ENCODE data around the gene RPL12.

The RPL12 gene

GRCh38 chr9:127492616-127493015 is 41.4 kb upstream of the RPL12 start:
- no peak overlapping the region for H3K27ac ChIP-seq (ENCODE audit: low read length)
- DNase-seq (ENCODE audit: low read depth, low spot score) = no peak
- peaks cover 24% of the 10 kb centered on the region; the same call in 1 of the 2 replicates for H3K36me3 ChIP-seq (ENCODE audit: control insufficient read depth, insufficient read depth, low read length)
- no peaks in the 10 kb centered on the region for H3K27me3 ChIP-seq (ENCODE audit: control insufficient read depth, insufficient read depth, low read length)
- H3K9me3 ChIP-seq (ENCODE audit: control insufficient read depth, insufficient read depth, low read length) = no peaks in the 10 kb centered on the region
- H3K4me1 ChIP-seq (ENCODE audit: control insufficient read depth, insufficient read depth, low read length) = 0 out of 2 replicates have a peak, but pooled peaks cover 1% of the 10 kb centered on the region
- WGBS (ENCODE audit: insufficient coverage, insufficient read length) = no CpG with 5 or more reads among the region's 14 CpGs
- no peak overlapping the region for H3K4me3 ChIP-seq (ENCODE audit: low read length)

DNA sequence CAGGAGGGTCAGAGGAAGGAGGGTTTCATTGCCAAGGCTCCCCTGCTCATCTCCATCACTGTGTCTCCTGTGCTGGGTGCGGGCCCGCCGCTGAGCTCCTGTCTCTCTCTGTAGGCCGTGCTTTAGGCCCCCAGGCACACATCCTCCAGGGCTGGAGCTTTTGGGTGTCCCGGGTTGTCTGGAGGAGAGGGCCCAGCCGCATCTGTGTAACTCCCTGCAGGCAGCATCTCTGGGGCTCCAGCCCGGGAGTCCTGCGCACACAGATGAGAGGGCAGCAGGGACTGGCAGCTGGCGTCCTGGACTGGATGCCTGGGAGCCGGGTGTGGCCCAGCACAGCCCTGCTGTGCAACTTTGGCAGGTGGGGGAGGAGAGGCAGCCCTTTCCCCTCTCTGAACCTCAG is 40.3 kb upstream of the RPL12 start:
- DNase-seq (ENCODE audit: low read depth, low spot score) = no peak
- Histone ChIP-seq H3K36me3 (ENCODE audit: control insufficient read depth, insufficient read depth, low read length) (peaks cover 26% of the 10 kb centered on the region; the same call in 1 of the 2 replicates), H3K27me3 (ENCODE audit: control insufficient read depth, insufficient read depth, low read length) (no peaks in the 10 kb centered on the region), H3K4me1 (ENCODE audit: control insufficient read depth, insufficient read depth, low read length) (0 out of 2 replicates have a peak, but pooled peaks cover 1% of the 10 kb centered on the region), H3K27ac (ENCODE audit: low read length) (no peak overlapping the region), H3K4me3 (ENCODE audit: low read length) (no peak overlapping the region), H3K9me3 (ENCODE audit: control insufficient read depth, insufficient read depth, low read length) (no peaks in the 10 kb centered on the region)
- WGBS (ENCODE audit: insufficient coverage, insufficient read length) = no CpG with 5 or more reads among the region's 10 CpGs

- Histone ChIP-seq H3K27ac (ENCODE audit: low read length) (no peak overlapping the region), H3K27me3 (ENCODE audit: control insufficient read depth, insufficient read depth, low read length) (no peaks in the 10 kb centered on the region), H3K36me3 (ENCODE audit: control insufficient read depth, insufficient read depth, low read length) (peaks cover 26% of the 10 kb centered on the region; the same call in 1 of the 2 replicates), H3K4me1 (ENCODE audit: control insufficient read depth, insufficient read depth, low read length) (0 out of 2 replicates have a peak, but pooled peaks cover 1% of the 10 kb centered on the region), H3K4me3 (ENCODE audit: low read length) (no peak overlapping the region), H3K9me3 (ENCODE audit: control insufficient read depth, insufficient read depth, low read length) (no peaks in the 10 kb centered on the region)
- no peak for DNase-seq (ENCODE audit: low read depth, low spot score)
- WGBS (ENCODE audit: insufficient coverage, insufficient read length) = no CpG with 5 or more reads among the region's 9 CpGs
Observed at GRCh38 chr9:127490535-127491230, 39.5 kb upstream of the RPL12 start.

DNA sequence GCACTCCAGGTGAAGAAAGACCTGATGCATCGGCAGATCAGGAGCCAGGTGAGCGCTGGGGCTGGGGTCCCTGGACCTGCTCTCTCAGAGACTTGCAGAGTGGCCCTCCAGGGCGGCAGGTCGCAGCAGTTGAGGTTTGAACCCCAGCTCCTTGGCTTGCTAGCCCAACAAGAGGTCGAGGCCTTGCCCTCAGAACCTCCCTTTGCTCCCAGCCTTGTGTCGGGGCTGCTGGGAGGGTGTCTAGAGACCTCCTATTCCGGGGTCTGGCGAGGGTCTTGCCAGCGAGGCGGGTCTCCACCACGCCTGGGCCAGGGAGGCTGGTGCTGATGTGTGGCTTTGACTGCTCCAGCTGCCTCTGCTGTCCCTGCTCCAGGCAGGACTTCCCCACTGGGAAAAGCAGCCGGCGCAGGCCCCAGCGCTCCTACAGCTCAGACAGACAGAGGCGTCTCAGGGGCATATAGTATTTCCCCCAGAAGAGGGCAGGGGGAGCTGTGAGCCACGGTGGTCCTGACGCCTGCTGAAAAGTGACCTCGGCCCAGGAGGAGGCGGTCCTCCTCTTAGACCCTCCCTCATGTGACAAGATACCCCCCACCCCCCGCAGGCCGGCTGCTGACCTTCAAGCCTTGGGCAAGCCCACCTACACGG is 38.4 kb upstream of the RPL12 start:
- no CpG with 5 or more reads among the region's 22 CpGs for WGBS (ENCODE audit: insufficient coverage, insufficient read length)
- Histone ChIP-seq H3K27ac (ENCODE audit: low read length) (no peak overlapping the region), H3K4me3 (ENCODE audit: low read length) (no peak overlapping the region), H3K9me3 (ENCODE audit: control insufficient read depth, insufficient read depth, low read length) (no peaks in the 10 kb centered on the region), H3K36me3 (ENCODE audit: control insufficient read depth, insufficient read depth, low read length) (peaks cover 23% of the 10 kb centered on the region; the same call in 1 of the 2 replicates), H3K27me3 (ENCODE audit: control insufficient read depth, insufficient read depth, low read length) (no peaks in the 10 kb centered on the region), H3K4me1 (ENCODE audit: control insufficient read depth, insufficient read depth, low read length) (0 out of 2 replicates have a peak, but pooled peaks cover 1% of the 10 kb centered on the region)
- peak; percentile 58 for DNase-seq (ENCODE audit: low read depth, low spot score)

- no CpG with 5 or more reads among the region's 8 CpGs for WGBS (ENCODE audit: insufficient coverage, insufficient read length)
- no peak for DNase-seq (ENCODE audit: low read depth, low spot score)
- H3K4me3 ChIP-seq (ENCODE audit: low read length) = no peak overlapping the region
- 0 out of 2 replicates have a peak, but pooled peaks cover 1% of the 10 kb centered on the region for H3K4me1 ChIP-seq (ENCODE audit: control insufficient read depth, insufficient read depth, low read length)
- peaks cover 19% of the 10 kb centered on the region for H3K36me3 ChIP-seq (ENCODE audit: control insufficient read depth, insufficient read depth, low read length)
- no peaks in the 10 kb centered on the region for H3K27me3 ChIP-seq (ENCODE audit: control insufficient read depth, insufficient read depth, low read length)
- H3K27ac ChIP-seq (ENCODE audit: low read length) = no peak overlapping the region
- no peaks in the 10 kb centered on the region for H3K9me3 ChIP-seq (ENCODE audit: control insufficient read depth, insufficient read depth, low read length)
Observed at GRCh38 chr9:127488946-127489345, 37.7 kb upstream of the RPL12 start.

- no CpG with 5 or more reads among the region's 11 CpGs for WGBS (ENCODE audit: insufficient coverage, insufficient read length)
- 0 out of 2 replicates have a peak, but pooled peaks cover 1% of the 10 kb centered on the region for H3K4me1 ChIP-seq (ENCODE audit: control insufficient read depth, insufficient read depth, low read length)
- H3K27ac ChIP-seq (ENCODE audit: low read length) = no peak overlapping the region
- DNase-seq (ENCODE audit: low read depth, low spot score) = no peak
- H3K36me3 ChIP-seq (ENCODE audit: control insufficient read depth, insufficient read depth, low read length) = peaks cover 17% of the 10 kb centered on the region
- H3K4me3 ChIP-seq (ENCODE audit: low read length) = no peak overlapping the region
- H3K27me3 ChIP-seq (ENCODE audit: control insufficient read depth, insufficient read depth, low read length) = no peaks in the 10 kb centered on the region
- H3K9me3 ChIP-seq (ENCODE audit: control insufficient read depth, insufficient read depth, low read length) = no peaks in the 10 kb centered on the region
Observed at GRCh38 chr9:127485995-127486394, 34.8 kb upstream of the RPL12 start.

- Histone ChIP-seq H3K9me3 (ENCODE audit: control insufficient read depth, insufficient read depth, low read length) (no peaks in the 10 kb centered on the region), H3K27ac (ENCODE audit: low read length) (no peak overlapping the region), H3K4me3 (ENCODE audit: low read length) (no peak overlapping the region), H3K36me3 (ENCODE audit: control insufficient read depth, insufficient read depth, low read length) (peaks cover 26% of the 10 kb centered on the region), H3K4me1 (ENCODE audit: control insufficient read depth, insufficient read depth, low read length) (no peaks in the 10 kb centered on the region), H3K27me3 (ENCODE audit: control insufficient read depth, insufficient read depth, low read length) (no peaks in the 10 kb centered on the region)
- no CpG with 5 or more reads among the region's 9 CpGs for WGBS (ENCODE audit: insufficient coverage, insufficient read length)
- DNase-seq (ENCODE audit: low read depth, low spot score) = no peak
Observed at GRCh38 chr9:127482662-127483061, 31.5 kb upstream of the RPL12 start.

- Histone ChIP-seq H3K27me3 (ENCODE audit: control insufficient read depth, insufficient read depth, low read length) (no peaks in the 10 kb centered on the region), H3K9me3 (ENCODE audit: control insufficient read depth, insufficient read depth, low read length) (no peaks in the 10 kb centered on the region), H3K4me1 (ENCODE audit: control insufficient read depth, insufficient read depth, low read length) (no peaks in the 10 kb centered on the region), H3K4me3 (ENCODE audit: low read length) (no peak overlapping the region), H3K27ac (ENCODE audit: low read length) (no peak overlapping the region), H3K36me3 (ENCODE audit: control insufficient read depth, insufficient read depth, low read length) (peaks cover 15% of the 10 kb centered on the region)
- no CpG with 5 or more reads among the region's 17 CpGs for WGBS (ENCODE audit: insufficient coverage, insufficient read length)
- DNase-seq (ENCODE audit: low read depth, low spot score) = no peak
Observed at GRCh38 chr9:127479507-127480081, 28.4 kb upstream of the RPL12 start.

DNA sequence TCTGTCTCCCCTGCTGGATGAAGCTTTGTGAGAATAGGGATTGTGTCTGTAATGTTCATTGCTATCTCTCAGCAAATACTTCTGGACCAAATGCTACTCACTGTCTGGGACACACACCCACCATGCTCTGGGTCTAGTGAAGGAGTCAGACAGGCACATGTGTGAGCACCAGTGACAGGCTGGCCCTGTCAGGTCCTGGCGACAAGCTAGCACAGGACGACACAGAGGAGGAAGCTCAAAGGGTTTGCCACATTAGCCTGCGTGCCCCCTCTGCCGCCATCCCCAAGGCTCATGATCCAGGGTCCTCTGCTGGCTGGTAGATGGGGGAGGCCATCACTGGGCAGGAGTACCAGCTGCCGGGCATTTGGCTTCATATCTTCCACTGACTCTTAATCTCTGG is 23.4 kb upstream of the RPL12 start:
- no peaks in the 10 kb centered on the region for H3K27me3 ChIP-seq (ENCODE audit: control insufficient read depth, insufficient read depth, low read length)
- peaks cover 9% of the 10 kb centered on the region; the same call in 1 of the 2 replicates for H3K36me3 ChIP-seq (ENCODE audit: control insufficient read depth, insufficient read depth, low read length)
- no peak overlapping the region for H3K4me3 ChIP-seq (ENCODE audit: low read length)
- H3K4me1 ChIP-seq (ENCODE audit: control insufficient read depth, insufficient read depth, low read length) = no peaks in the 10 kb centered on the region
- no peak for DNase-seq (ENCODE audit: low read depth, low spot score)
- no peak overlapping the region for H3K27ac ChIP-seq (ENCODE audit: low read length)
- no CpG with 5 or more reads among the region's 5 CpGs for WGBS (ENCODE audit: insufficient coverage, insufficient read length)
- no peaks in the 10 kb centered on the region for H3K9me3 ChIP-seq (ENCODE audit: control insufficient read depth, insufficient read depth, low read length)

- Histone ChIP-seq H3K27ac (ENCODE audit: low read length) (no peak overlapping the region), H3K27me3 (ENCODE audit: control insufficient read depth, insufficient read depth, low read length) (no peaks in the 10 kb centered on the region), H3K36me3 (ENCODE audit: control insufficient read depth, insufficient read depth, low read length) (peaks cover 3% of the 10 kb centered on the region; the same call in 1 of the 2 replicates), H3K4me1 (ENCODE audit: control insufficient read depth, insufficient read depth, low read length) (no peaks in the 10 kb centered on the region), H3K4me3 (ENCODE audit: low read length) (no peak overlapping the region), H3K9me3 (ENCODE audit: control insufficient read depth, insufficient read depth, low read length) (no peaks in the 10 kb centered on the region)
- DNase-seq (ENCODE audit: low read depth, low spot score) = no peak
- no CpG with 5 or more reads among the region's 4 CpGs for WGBS (ENCODE audit: insufficient coverage, insufficient read length)
Observed at GRCh38 chr9:127473932-127474331, 22.7 kb upstream of the RPL12 start.

Data from iPS DF 6.9 (cell line).